Neutrophil (primary cell): Measurements from ENCODE around the gene HBZ.

Source experiments
- H3K27ac ChIP-seq: fragments of 200-600 bp; sonication (generic); 2 replicates; pipeline ENCODE4 v1.5.1; 2016; ENCODE audit warnings: mild to moderate bottlenecking, moderate library complexity
- H3K27me3 ChIP-seq: fragments of 200-600 bp; sonication (generic); 2 replicates; pipeline ENCODE4 v1.6.0; 2016; ENCODE audit warnings: mild to moderate bottlenecking
- H3K36me3 ChIP-seq: fragments of 200-600 bp; sonication (generic); 2 replicates; pipeline ENCODE4 v1.5.1; 2017
- H3K4me1 ChIP-seq, 2 experiments: fragments of 200-600 bp in 1 of 2; sonication (generic) in 1 of 2; 1 replicate in 1 of 2; 2 replicates in 1 of 2; pipeline versions ENCODE4 v1.5.1 to v1.6.1; 2013 to 2016; ENCODE audit warnings: low read depth in 1 of 2, low read length in 1 of 2, mild to moderate bottlenecking in 1 of 2, moderate library complexity in 1 of 2; ENCODE audit not compliant: control insufficient read depth in 1 of 2, insufficient read depth in 1 of 2
- H3K4me3 ChIP-seq, 2 experiments: fragments of 200-600 bp in 1 of 2; sonication (generic) in 1 of 2; 1 replicate in 1 of 2; 2 replicates in 1 of 2; pipeline ENCODE4 v1.5.1; 2013 to 2016; ENCODE audit warnings: low read depth in 1 of 2, low read length in 1 of 2, mild to moderate bottlenecking in 1 of 2, moderate library complexity in 1 of 2
- H3K9me3 ChIP-seq: fragments of 200-600 bp; sonication (generic); 2 replicates; pipeline ENCODE4 v1.5.1; 2016
- CTCF ChIP-seq: fragments of 200-600 bp; sonication (generic); IDR thresholded peaks from 2 replicates; pipeline ENCODE4 v1.5.1; 2016; ENCODE audit warnings: antibody characterized with exemption

The HBZ gene

GRCh38 chr16:112153-112840, 40.1 kb upstream of the HBZ start:
- Histone ChIP-seq H3K4me1 (no peaks in the 10 kb centered on the region), H3K27me3 (no peaks in the 10 kb centered on the region), H3K36me3 (peaks cover 5% of the 10 kb centered on the region), H3K4me3 (no peak overlapping the region), H3K27ac (no peak overlapping the region), H3K9me3 (no peaks in the 10 kb centered on the region)
- TF ChIP-seq CTCF = no peak

GRCh38 chr16:114327-114726, 38.1 kb upstream of the HBZ start:
- H3K4me3 ChIP-seq = no peak overlapping the region
- no peak for TF ChIP-seq CTCF
- H3K27me3 ChIP-seq = no peaks in the 10 kb centered on the region
- peaks cover 5% of the 10 kb centered on the region for H3K36me3 ChIP-seq
- H3K4me1 ChIP-seq = no peaks in the 10 kb centered on the region
- H3K27ac ChIP-seq = no peak overlapping the region
- H3K9me3 ChIP-seq = no peaks in the 10 kb centered on the region

- Histone ChIP-seq H3K27me3 (no peaks in the 10 kb centered on the region), H3K36me3 (peaks cover 5% of the 10 kb centered on the region), H3K4me1 (no peaks in the 10 kb centered on the region), H3K4me3 (no peak overlapping the region), H3K9me3 (no peaks in the 10 kb centered on the region), H3K27ac (no peak overlapping the region)
- no peak for TF ChIP-seq CTCF
Observed at GRCh38 chr16:116015-116414, 36.4 kb upstream of the HBZ start.

- Histone ChIP-seq H3K4me1 (no peaks in the 10 kb centered on the region), H3K36me3 (no peaks in the 10 kb centered on the region), H3K9me3 (no peaks in the 10 kb centered on the region), H3K27me3 (no peaks in the 10 kb centered on the region), H3K4me3 (no peak overlapping the region), H3K27ac (no peak overlapping the region)
- no peak for TF ChIP-seq CTCF
Observed at GRCh38 chr16:117379-118365, 34.8 kb upstream of the HBZ start.

- no peak for TF ChIP-seq CTCF
- peaks cover 5% of the 10 kb centered on the region for H3K36me3 ChIP-seq
- H3K9me3 ChIP-seq = no peaks in the 10 kb centered on the region
- no peak overlapping the region for H3K4me3 ChIP-seq
- H3K27me3 ChIP-seq = no peaks in the 10 kb centered on the region
- no peak overlapping the region for H3K27ac ChIP-seq
- H3K4me1 ChIP-seq = no peaks in the 10 kb centered on the region
Observed at GRCh38 chr16:118857-119256, 33.6 kb upstream of the HBZ start.
